ENCODE results near the gene LAIR1.

- no peak for TF ChIP-seq YY1 (IDR thresholded peaks at IDR 0.05; ENCODE audit: insufficient read depth, insufficient read length)
- no peak for TF ChIP-seq ZNF274 (IDR thresholded peaks at IDR 0.05; ENCODE audit: low read depth, low read length)
- no peak for TF ChIP-seq SUZ12 (IDR thresholded peaks at IDR 0.05; ENCODE audit: extremely low read depth, insufficient read depth, insufficient read length)
Measured at GRCh38 chr19:54411033-54411432, 46.3 kb upstream of the LAIR1 start.

Data from NT2/D1 (cell line).